Astrocyte (in vitro differentiated cells and primary cell): Measurements from ENCODE around the gene HIPK2.

Experiments used
- EZH2 ChIP-seq: IDR thresholded peaks from 2 replicates; pipeline ENCODE4 v1.6.1; 2012; ENCODE audit warnings: mild to moderate bottlenecking, low read length, inconsistent platforms; ENCODE audit not compliant: insufficient read depth
- TF ChIP-seq, protein P1 (sequence below): IDR thresholded peaks from 2 replicates; pipeline ENCODE4 v1.5.1; 2011; ENCODE audit warnings: low read depth, mild to moderate bottlenecking, inconsistent platforms, low read length, moderate library complexity; ENCODE audit not compliant: insufficient read depth

- TF ChIP-seq, protein P1, sequence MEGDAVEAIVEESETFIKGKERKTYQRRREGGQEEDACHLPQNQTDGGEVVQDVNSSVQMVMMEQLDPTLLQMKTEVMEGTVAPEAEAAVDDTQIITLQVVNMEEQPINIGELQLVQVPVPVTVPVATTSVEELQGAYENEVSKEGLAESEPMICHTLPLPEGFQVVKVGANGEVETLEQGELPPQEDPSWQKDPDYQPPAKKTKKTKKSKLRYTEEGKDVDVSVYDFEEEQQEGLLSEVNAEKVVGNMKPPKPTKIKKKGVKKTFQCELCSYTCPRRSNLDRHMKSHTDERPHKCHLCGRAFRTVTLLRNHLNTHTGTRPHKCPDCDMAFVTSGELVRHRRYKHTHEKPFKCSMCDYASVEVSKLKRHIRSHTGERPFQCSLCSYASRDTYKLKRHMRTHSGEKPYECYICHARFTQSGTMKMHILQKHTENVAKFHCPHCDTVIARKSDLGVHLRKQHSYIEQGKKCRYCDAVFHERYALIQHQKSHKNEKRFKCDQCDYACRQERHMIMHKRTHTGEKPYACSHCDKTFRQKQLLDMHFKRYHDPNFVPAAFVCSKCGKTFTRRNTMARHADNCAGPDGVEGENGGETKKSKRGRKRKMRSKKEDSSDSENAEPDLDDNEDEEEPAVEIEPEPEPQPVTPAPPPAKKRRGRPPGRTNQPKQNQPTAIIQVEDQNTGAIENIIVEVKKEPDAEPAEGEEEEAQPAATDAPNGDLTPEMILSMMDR: no peak
- TF ChIP-seq EZH2: no peak
These were observed 71.0 kb downstream of the HIPK2 start for GRCh38 chr7:139706837-139707236.
